ENCODE measurements around the gene DLK1. TPM values are rescaled to one million over a fixed set of nuclear protein-coding genes. Genes with fewer than 3 reads are reported as not detected.

DLK1 gene
- total RNA-seq, 1 donor from 2014 or later = not detected

GRCh38 chr14:100687386-100687785 is 39.3 kb upstream of the DLK1 start:
- Mint-ChIP-seq H3K4me1 (ENCODE audit: low read depth) (no peaks in the 10 kb centered on the region), H3K27ac (no peak overlapping the region), H3K4me3 (no peak overlapping the region), H3K9me3 (no peaks in the 10 kb centered on the region), H3K36me3 (ENCODE audit: low read depth) (no peaks in the 10 kb centered on the region), H3K27me3 (ENCODE audit: insufficient read depth) (no peaks in the 10 kb centered on the region)
- intact Hi-C loops (cut with micrococcal nuclease) = no loop called here
- DNase-seq (ENCODE audit: low spot score) = no peak

GRCh38 chr14:100688051-100688450 is 38.6 kb upstream of the DLK1 start:
- H3K4me3 Mint-ChIP-seq = no peak overlapping the region
- H3K27me3 Mint-ChIP-seq (ENCODE audit: insufficient read depth) = no peaks in the 10 kb centered on the region
- H3K9me3 Mint-ChIP-seq = no peaks in the 10 kb centered on the region
- H3K27ac Mint-ChIP-seq = no peak overlapping the region
- no peaks in the 10 kb centered on the region for H3K4me1 Mint-ChIP-seq (ENCODE audit: low read depth)
- DNase-seq (ENCODE audit: low spot score) = no peak
- no peaks in the 10 kb centered on the region for H3K36me3 Mint-ChIP-seq (ENCODE audit: low read depth)
- intact Hi-C loops (cut with micrococcal nuclease) = no loop called here

DNA sequence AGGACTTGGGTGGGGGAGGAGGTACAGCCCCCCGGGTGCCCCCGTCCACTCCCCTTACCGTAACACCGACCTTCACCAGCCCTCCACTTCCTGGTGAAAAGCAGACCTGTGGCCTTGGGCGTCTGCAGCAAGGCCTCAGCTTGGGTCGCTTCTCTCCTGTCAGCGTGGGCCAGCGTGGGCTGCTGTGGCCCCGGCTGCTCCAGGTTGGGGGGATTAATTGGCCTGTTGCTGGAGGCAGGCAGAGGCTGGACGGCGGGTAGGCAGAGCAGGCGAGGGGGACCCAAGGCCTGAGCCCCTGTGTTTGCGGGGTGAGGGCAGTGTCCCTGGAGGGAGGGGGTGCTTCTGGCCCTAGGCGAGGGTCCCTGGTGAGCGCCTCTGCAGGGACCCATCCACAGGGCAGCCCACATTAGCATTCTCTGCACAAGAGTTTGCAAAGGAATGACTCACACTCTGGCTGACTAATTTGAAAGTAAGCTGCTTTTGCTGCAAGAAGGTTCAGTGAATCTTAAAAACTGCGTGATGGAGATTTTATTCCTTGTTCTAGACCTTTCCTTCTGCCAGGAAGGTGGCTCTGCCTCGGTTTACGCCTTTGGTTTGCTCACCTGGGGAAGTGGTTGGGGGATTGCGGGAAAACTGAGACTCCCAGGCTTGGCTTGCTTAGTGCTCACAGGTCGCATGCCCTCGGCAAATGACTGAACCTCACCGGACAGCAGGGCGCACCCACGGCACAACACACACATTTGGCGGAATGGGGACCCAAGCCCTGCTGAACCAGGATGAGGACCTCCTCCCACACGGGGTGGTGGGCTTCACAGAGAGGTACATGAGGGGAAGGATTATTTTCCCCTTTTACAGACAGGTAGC is 37.9 kb upstream of the DLK1 start:
- no peaks in the 10 kb centered on the region for H3K9me3 Mint-ChIP-seq
- H3K27me3 Mint-ChIP-seq (ENCODE audit: insufficient read depth) = no peaks in the 10 kb centered on the region

GRCh38 chr14:100690672-100691071 is 36.0 kb upstream of the DLK1 start:
- no peak for DNase-seq (ENCODE audit: low spot score)
- intact Hi-C loops (cut with micrococcal nuclease) = no loop called here
- no peaks in the 10 kb centered on the region for H3K36me3 Mint-ChIP-seq (ENCODE audit: low read depth)
- no peaks in the 10 kb centered on the region for H3K4me1 Mint-ChIP-seq (ENCODE audit: low read depth)
- no peaks in the 10 kb centered on the region for H3K9me3 Mint-ChIP-seq
- no peaks in the 10 kb centered on the region for H3K27me3 Mint-ChIP-seq (ENCODE audit: insufficient read depth)
- no peak overlapping the region for H3K4me3 Mint-ChIP-seq
- H3K27ac Mint-ChIP-seq = no peak overlapping the region

More for the DNA sequence above, 37.9 kb upstream of the DLK1 start:
- Mint-ChIP-seq H3K27ac (no peak overlapping the region), H3K4me3 (no peak overlapping the region), H3K4me1 (ENCODE audit: low read depth) (no peaks in the 10 kb centered on the region), H3K36me3 (ENCODE audit: low read depth) (no peaks in the 10 kb centered on the region)
- DNase-seq (ENCODE audit: low spot score) = no peak
- intact Hi-C loops (cut with micrococcal nuclease) = no loop called here

GRCh38 chr14:100691395-100692056 is 35.2 kb upstream of the DLK1 start:
- DNase-seq (ENCODE audit: low spot score) = no peak
- H3K4me1 Mint-ChIP-seq (ENCODE audit: low read depth) = no peaks in the 10 kb centered on the region
- H3K9me3 Mint-ChIP-seq = no peaks in the 10 kb centered on the region
- no peaks in the 10 kb centered on the region for H3K36me3 Mint-ChIP-seq (ENCODE audit: low read depth)
- no peak overlapping the region for H3K27ac Mint-ChIP-seq
- intact Hi-C loops (cut with micrococcal nuclease) = no loop called here
- no peaks in the 10 kb centered on the region for H3K27me3 Mint-ChIP-seq (ENCODE audit: insufficient read depth)
- no peak overlapping the region for H3K4me3 Mint-ChIP-seq

DNA sequence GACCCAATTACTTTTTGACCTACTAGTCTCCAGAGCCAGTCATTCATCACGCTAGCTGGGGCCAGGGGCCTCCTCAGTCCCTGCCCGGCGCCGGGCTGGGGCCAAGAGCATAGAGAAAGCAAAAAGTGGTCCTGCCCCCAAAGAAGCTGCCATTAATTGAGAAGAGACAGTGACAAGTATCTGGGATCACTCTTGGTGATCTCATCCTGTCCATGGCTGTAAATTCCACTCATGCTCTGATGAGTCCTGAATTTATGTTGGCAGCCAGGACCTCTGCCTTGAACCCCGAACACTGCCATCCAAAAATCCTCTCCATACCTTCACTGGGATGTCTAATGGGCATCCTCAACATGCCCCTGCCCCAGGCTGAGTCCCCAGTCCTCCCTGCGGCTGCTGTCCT is 34.4 kb upstream of the DLK1 start:
- intact Hi-C loops (cut with micrococcal nuclease) = no loop called here
- no peak overlapping the region for H3K27ac Mint-ChIP-seq
- no peaks in the 10 kb centered on the region for H3K9me3 Mint-ChIP-seq
- H3K4me3 Mint-ChIP-seq = no peak overlapping the region
- no peaks in the 10 kb centered on the region for H3K27me3 Mint-ChIP-seq (ENCODE audit: insufficient read depth)
- no peaks in the 10 kb centered on the region for H3K36me3 Mint-ChIP-seq (ENCODE audit: low read depth)
- no peak for DNase-seq (ENCODE audit: low spot score)
- H3K4me1 Mint-ChIP-seq (ENCODE audit: low read depth) = no peaks in the 10 kb centered on the region

- Mint-ChIP-seq H3K9me3 (no peaks in the 10 kb centered on the region), H3K27me3 (ENCODE audit: insufficient read depth) (no peaks in the 10 kb centered on the region), H3K4me3 (no peak overlapping the region), H3K4me1 (ENCODE audit: low read depth) (no peaks in the 10 kb centered on the region), H3K27ac (no peak overlapping the region), H3K36me3 (ENCODE audit: low read depth) (no peaks in the 10 kb centered on the region)
- DNase-seq (ENCODE audit: low spot score) = no peak
- intact Hi-C loops (cut with micrococcal nuclease) = no loop called here
Observed at GRCh38 chr14:100692859-100693558, 33.7 kb upstream of the DLK1 start.

GRCh38 chr14:100693877-100694578 is 32.7 kb upstream of the DLK1 start:
- no peak for DNase-seq (ENCODE audit: low spot score)
- no peak overlapping the region for H3K27ac Mint-ChIP-seq
- H3K4me1 Mint-ChIP-seq (ENCODE audit: low read depth) = no peaks in the 10 kb centered on the region
- H3K4me3 Mint-ChIP-seq = no peak overlapping the region
- H3K9me3 Mint-ChIP-seq = no peaks in the 10 kb centered on the region
- no peaks in the 10 kb centered on the region for H3K36me3 Mint-ChIP-seq (ENCODE audit: low read depth)
- H3K27me3 Mint-ChIP-seq (ENCODE audit: insufficient read depth) = no peaks in the 10 kb centered on the region
- intact Hi-C loops (cut with micrococcal nuclease) = no loop called here

DNA sequence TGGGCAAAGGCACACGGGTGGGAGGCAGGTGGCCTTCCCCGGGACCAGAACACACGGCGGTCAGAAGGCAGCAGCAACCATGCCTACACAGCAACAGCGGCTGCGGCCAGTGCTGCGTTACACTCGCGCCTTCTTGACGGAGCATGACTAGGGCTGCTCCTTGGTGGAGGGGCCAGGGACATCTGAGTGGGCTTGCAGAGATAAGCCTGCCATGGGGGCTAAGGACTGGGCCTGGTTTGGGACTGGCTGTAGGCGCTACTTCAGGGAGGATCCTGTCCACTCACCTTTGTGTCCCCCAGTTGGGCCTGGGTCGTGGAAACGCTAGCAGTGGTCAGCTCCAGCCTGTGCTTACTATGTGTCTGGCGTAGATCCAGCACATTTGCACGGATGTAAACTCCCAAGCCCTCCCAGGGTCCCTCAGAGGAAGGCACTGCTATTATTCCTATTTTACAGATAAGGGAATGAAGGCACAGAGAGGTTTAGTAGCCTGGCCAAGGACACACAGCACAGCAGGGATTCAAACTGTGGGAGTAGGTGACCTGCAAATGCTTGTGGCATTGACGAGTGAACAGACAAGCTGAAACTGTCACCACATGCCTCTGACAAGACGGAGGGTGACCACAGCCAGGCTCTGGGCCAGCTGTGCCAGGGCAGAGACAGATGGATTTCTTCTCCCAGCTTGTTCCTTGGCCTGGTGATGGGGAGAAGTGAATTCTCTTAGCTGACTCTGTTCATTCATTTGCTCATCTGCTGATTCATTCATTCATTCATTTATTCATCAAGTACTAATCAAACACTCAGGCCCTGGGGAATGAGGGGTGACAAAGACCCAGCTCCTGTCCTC is 31.9 kb upstream of the DLK1 start:
- no peaks in the 10 kb centered on the region for H3K4me1 Mint-ChIP-seq (ENCODE audit: low read depth)

DNA sequence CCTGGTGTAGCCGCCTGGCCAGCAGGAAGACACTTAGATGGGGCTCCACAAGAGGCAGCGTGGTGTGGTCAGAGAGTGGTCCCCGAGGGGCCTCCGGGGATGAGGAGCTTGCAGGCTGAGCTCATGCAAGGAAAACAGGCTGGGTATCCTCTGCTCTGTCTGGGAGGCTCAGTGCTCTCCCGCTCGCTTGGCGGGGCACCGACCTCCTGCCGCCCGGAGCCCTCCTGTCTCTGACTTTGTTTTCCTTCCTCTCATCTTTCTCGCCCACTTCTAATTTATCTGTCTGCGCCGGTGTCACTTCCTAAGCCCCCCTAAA is 31.3 kb upstream of the DLK1 start:
- Mint-ChIP-seq H3K4me3 (no peak overlapping the region), H3K9me3 (no peaks in the 10 kb centered on the region), H3K36me3 (ENCODE audit: low read depth) (no peaks in the 10 kb centered on the region), H3K4me1 (ENCODE audit: low read depth) (no peaks in the 10 kb centered on the region), H3K27ac (no peak overlapping the region), H3K27me3 (ENCODE audit: insufficient read depth) (no peaks in the 10 kb centered on the region)
- intact Hi-C loops (cut with micrococcal nuclease) = no loop called here
- DNase-seq (ENCODE audit: low spot score) = no peak

More for the DNA sequence above, 31.9 kb upstream of the DLK1 start:
- no peak for DNase-seq (ENCODE audit: low spot score)
- Mint-ChIP-seq H3K36me3 (ENCODE audit: low read depth) (no peaks in the 10 kb centered on the region), H3K27me3 (ENCODE audit: insufficient read depth) (no peaks in the 10 kb centered on the region), H3K4me3 (no peak overlapping the region), H3K27ac (no peak overlapping the region), H3K9me3 (no peaks in the 10 kb centered on the region)
- intact Hi-C loops (cut with micrococcal nuclease) = no loop called here

- no peaks in the 10 kb centered on the region for H3K9me3 Mint-ChIP-seq
- no peak overlapping the region for H3K27ac Mint-ChIP-seq
- H3K36me3 Mint-ChIP-seq (ENCODE audit: low read depth) = no peaks in the 10 kb centered on the region
- no peaks in the 10 kb centered on the region for H3K4me1 Mint-ChIP-seq (ENCODE audit: low read depth)
- intact Hi-C loops (cut with micrococcal nuclease) = no loop called here
- H3K4me3 Mint-ChIP-seq = no peak overlapping the region
- DNase-seq (ENCODE audit: low spot score) = no peak
- no peaks in the 10 kb centered on the region for H3K27me3 Mint-ChIP-seq (ENCODE audit: insufficient read depth)
Observed at GRCh38 chr14:100696008-100696407, 30.7 kb upstream of the DLK1 start.

DNA sequence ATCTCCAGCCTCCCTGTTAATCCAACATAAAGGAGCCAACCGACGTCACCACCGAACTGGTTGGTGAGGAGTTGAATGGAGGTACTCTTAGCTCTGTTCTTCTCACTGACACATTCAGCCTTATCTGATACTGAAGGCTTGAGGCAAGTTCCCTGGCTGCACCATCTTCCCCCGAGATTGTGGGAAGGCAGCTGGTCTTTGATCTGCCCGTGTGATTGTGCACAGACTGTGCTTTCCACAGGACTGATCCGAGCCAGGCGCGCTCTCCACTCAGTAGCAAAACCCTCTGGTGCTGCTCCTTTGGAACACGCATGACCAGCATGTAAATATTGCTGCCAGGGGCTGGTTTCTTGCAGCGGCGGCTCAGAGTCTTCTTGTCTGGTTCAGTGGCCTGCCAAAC is 30.1 kb upstream of the DLK1 start:
- intact Hi-C loops (cut with micrococcal nuclease) = no loop called here
- Mint-ChIP-seq H3K9me3 (no peaks in the 10 kb centered on the region), H3K27ac (no peak overlapping the region), H3K27me3 (ENCODE audit: insufficient read depth) (no peaks in the 10 kb centered on the region), H3K4me3 (no peak overlapping the region), H3K4me1 (ENCODE audit: low read depth) (no peaks in the 10 kb centered on the region), H3K36me3 (ENCODE audit: low read depth) (no peaks in the 10 kb centered on the region)
- no peak for DNase-seq (ENCODE audit: low spot score)
